CD4-positive, alpha-beta T cell (primary cell): Measurements from ENCODE around the gene TMEM72. TPM values are rescaled to one million over a fixed set of nuclear protein-coding genes. Genes with fewer than 3 reads are reported as not detected.

ENCODE experiments used
- ATAC-seq: fragments of 200-7000 bp; cut with Tn5 transposase; one replicate; pipeline ENCODE4 v1.10.0; 2022; ENCODE audit warnings: mild to moderate bottlenecking; ENCODE audit not compliant: poor library complexity
- CTCF ChIA-PET: fragments of 350-600 bp; sonication (Branson Sonifier 250); formaldehyde crosslinking; loops from one replicate; lab custom pipeline; 2021; ENCODE audit warnings: antibody characterized with exemption, inconsistent platforms; lab: Charles Lee
- POLR2A ChIA-PET: fragments of 350-600 bp; sonication (Branson Sonifier 250); formaldehyde crosslinking; loops from one replicate; lab custom pipeline; 2021; ENCODE audit warnings: antibody characterized with exemption, inconsistent platforms; lab: Charles Lee
- DNase-seq, 14 experiments: peaks; one replicate each; pipeline ENCODE4 v3.0.0-alpha.2; 2013 to 2020; ENCODE audit warnings: mixed read lengths in 2 of 14
- H3K27ac ChIP-seq, 2 donors: one replicate each; pipeline versions ENCODE4 v1.5.1 to v1.7.0; 2013; ENCODE audit warnings: low read length in 2 of 2, low read depth in 1 of 2, mild to moderate bottlenecking in 1 of 2
- H3K27me3 ChIP-seq, 2 experiments: 1 replicate in 1 of 2; 2 replicates in 1 of 2; pipeline versions ENCODE4 v1.6.1 to v1.7.0; 2013; ENCODE audit warnings: low read length in 2 of 2, control low read depth in 1 of 2, mild to moderate bottlenecking in 1 of 2, moderate library complexity in 1 of 2; ENCODE audit not compliant: insufficient read depth in 2 of 2, control insufficient read depth in 1 of 2
- H3K36me3 ChIP-seq: one replicate; pipeline ENCODE4 v1.6.1; 2013; ENCODE audit warnings: low read length, control low read depth; ENCODE audit not compliant: insufficient read depth
- H3K4me1 ChIP-seq: one replicate; pipeline ENCODE4 v1.6.1; 2013; ENCODE audit warnings: low read length, control low read depth; ENCODE audit not compliant: insufficient read depth
- H3K4me3 ChIP-seq: one replicate; pipeline ENCODE4 v1.5.1; 2013; ENCODE audit warnings: mild to moderate bottlenecking, low read length, moderate library complexity
- H3K9me3 ChIP-seq, 2 experiments: 1 replicate in 1 of 2; 2 replicates in 1 of 2; pipeline versions ENCODE4 v1.6.1 to v1.7.0; 2013; ENCODE audit warnings: low read length in 2 of 2, mild to moderate bottlenecking in 2 of 2, control low read depth in 1 of 2, moderate library complexity in 1 of 2; ENCODE audit not compliant: control insufficient read depth in 1 of 2, insufficient read depth in 1 of 2
- H3K27ac Mint-ChIP-seq: one replicate; pipeline ENCODE4 v1.8.0; 2020; ENCODE audit warnings: mixed read lengths
- H3K27me3 Mint-ChIP-seq: one replicate; pipeline ENCODE4 v1.8.0; 2021; ENCODE audit warnings: mixed read lengths
- H3K36me3 Mint-ChIP-seq: one replicate; pipeline ENCODE4 v1.8.0; 2021; ENCODE audit warnings: low read depth, mixed read lengths
- H3K4me1 Mint-ChIP-seq: one replicate; pipeline ENCODE4 v1.8.0; 2021; ENCODE audit warnings: low read depth, mixed read lengths
- H3K4me3 Mint-ChIP-seq: one replicate; pipeline ENCODE4 v1.8.0; 2020; ENCODE audit warnings: mild to moderate bottlenecking, mixed read lengths
- H3K9me3 Mint-ChIP-seq: one replicate; pipeline ENCODE4 v1.8.0; 2020; ENCODE audit warnings: mixed read lengths
- CTCF ChIP-seq: fragments of 200-600 bp; IDR thresholded peaks from one replicate; pipeline ENCODE4 v1.8.0; 2022; ENCODE audit warnings: antibody characterized with exemption, mild to moderate bottlenecking
- intact Hi-C, 2 experiments: fragments of 100-400 bp; cut with DNase I in 1 of 2; cut with micrococcal nuclease in 1 of 2; formaldehyde crosslinking; loops; one replicate each; pipeline versions ENCODE4 v1.15.1 to v1.9.0; 2023 to 2025; cut with DNase I, micrococcal nuclease
- total RNA-seq, 174 experiments: library from RNA in 2 of 174; stranded (reverse) in 2 of 174; gene quantifications; one replicate each; pipeline ENCODE4 v1.2.3 and lab custom pipeline; 2021 to 2026

The TMEM72 gene
- total RNA-seq, 2 experiments from 2014 or later, result not detected

GRCh38 chr10:44958898-44959246 is 47.7 kb downstream of the TMEM72 start:
- peaks cover 30% of the 10 kb centered on the region for H3K4me1 Mint-ChIP-seq
- ATAC-seq, result no peak

GRCh38 chr10:44959247-44960087 is 48.3 kb downstream of the TMEM72 start, which contains the start of gene RASSF4:
RASSF4 (plus strand) TSS chr10:44959802; CDS start chr10:44970203, 10,401 bp downstream.
- CTCF ChIA-PET, result no interaction called here

More at GRCh38 chr10:44958898-44959246, 47.7 kb downstream of the TMEM72 start:
- Histone ChIP-seq H3K4me1 (peaks cover 26% of the 10 kb centered on the region), H3K36me3 (no peaks in the 10 kb centered on the region), H3K27me3 (no peaks in the 10 kb centered on the region), H3K9me3 (no peaks in the 10 kb centered on the region), H3K27ac (no peak overlapping the region), H3K4me3 (peak overlapping the region; percentile 81)
- no peak for TF ChIP-seq CTCF
- Mint-ChIP-seq H3K9me3 (no peaks in the 10 kb centered on the region), H3K27ac (peak overlapping the region; percentile 79), H3K36me3 (peaks cover 13% of the 10 kb centered on the region), H3K27me3 (no peaks in the 10 kb centered on the region), H3K4me3 (peak overlapping the region; percentile 93)
- POLR2A ChIA-PET, result interaction anchor here (0.9 to 1.1 kb wide), 3 partner anchors 8 to 42 kb away, joined by 3 read pairs; no protein-coding TSS in a partner anchor
- no peak for DNase-seq
- CTCF ChIA-PET, result no interaction called here
- intact Hi-C loops, result loop anchor here in 1 of 2 experiments (1.0 to 10.0 kb wide), 5 partner anchors 15 to 1824 kb away; partner anchors contain the start of genes CSGALNACT2 and ZNF22

GRCh38 chr10:44960088-44960460 is 48.9 kb downstream of the TMEM72 start:
- ChIA-PET POLR2A (interaction anchor here (1.2 kb wide), 1 partner anchor 81 kb away, joined by 3 read pairs; no protein-coding TSS in a partner anchor), CTCF (no interaction called here)
- no peak overlapping the region for H3K27ac ChIP-seq
- Mint-ChIP-seq H3K27ac (no peak overlapping the region), H3K4me1 (peaks cover 30% of the 10 kb centered on the region), H3K27me3 (no peaks in the 10 kb centered on the region), H3K4me3 (peak overlapping the region; percentile 93), H3K9me3 (no peaks in the 10 kb centered on the region), H3K36me3 (peaks cover 13% of the 10 kb centered on the region)
- H3K9me3 ChIP-seq, result no peaks in the 10 kb centered on the region
- H3K4me3 ChIP-seq, result peak overlapping the region; percentile 81
- H3K27me3 ChIP-seq, result no peaks in the 10 kb centered on the region
- no peaks in the 10 kb centered on the region for H3K36me3 ChIP-seq
- TF ChIP-seq CTCF, result no peak
- no peak for DNase-seq
- intact Hi-C loops, result no loop called here
- ATAC-seq, result no peak
- H3K4me1 ChIP-seq, result peaks cover 26% of the 10 kb centered on the region

More at GRCh38 chr10:44959247-44960087, 48.3 kb downstream of the TMEM72 start, which contains the start of gene RASSF4:
- H3K27me3 Mint-ChIP-seq, result no peaks in the 10 kb centered on the region
- Histone ChIP-seq H3K27ac (peak within 1 kb of the TSS in 1 of 2 donors; percentile 29), H3K4me3 (peak within 1 kb of the TSS; percentile 81), H3K36me3 (no peaks in the 10 kb centered on the region), H3K4me1 (peaks cover 26% of the 10 kb centered on the region), H3K9me3 (no peaks in the 10 kb centered on the region), H3K27me3 (no peaks in the 10 kb centered on the region)
- ATAC-seq (peak; percentile 100), DNase-seq (peak; percentile 83 to 96 (median 92))
- peaks cover 13% of the 10 kb centered on the region for H3K36me3 Mint-ChIP-seq
- peak within 1 kb of the TSS; percentile 79 for H3K27ac Mint-ChIP-seq
- intact Hi-C loops, result loop anchor here in 1 of 2 experiments (1.0 to 10.0 kb wide), 5 partner anchors 15 to 1825 kb away; partner anchors contain the start of genes CSGALNACT2 and ZNF22
- POLR2A ChIA-PET, result interaction anchor here (0.9 to 1.1 kb wide), 3 partner anchors 9 to 42 kb away, joined by 3 read pairs; no protein-coding TSS in a partner anchor
- H3K4me1 Mint-ChIP-seq, result peaks cover 30% of the 10 kb centered on the region
- H3K9me3 Mint-ChIP-seq, result no peaks in the 10 kb centered on the region
- peak within 1 kb of the TSS; percentile 93 for H3K4me3 Mint-ChIP-seq
- TF ChIP-seq CTCF, result no peak
